Lung microvascular endothelial cell (primary cell): ENCODE data around the gene BEGAIN. TPM values are rescaled to one million over a fixed set of nuclear protein-coding genes. Genes with fewer than 3 reads are reported as not detected.

ENCODE experiments used
- DNase-seq, 2 donors: peaks; one replicate each; pipeline versions ENCODE4 v3.0.0 to v3.0.0-alpha.2; 2010; ENCODE audit warnings: low read depth in 2 of 2
- total RNA-seq: library from RNA; depleted of rRNA; stranded (reverse); fragments of >200 nt; gene quantifications from 2 replicates; pipeline ENCODE4 v1.2.1, GENCODE V29; 2014

The BEGAIN gene
- total RNA-seq, 1 donor from 2014 or later, result 0.20 TPM

- no peak for DNase-seq
These were observed 36.2 kb downstream of the BEGAIN start for GRCh38 chr14:100551056-100551455.

- no peak for DNase-seq
These were observed 37.2 kb downstream of the BEGAIN start for GRCh38 chr14:100549834-100550625.

- no peak for DNase-seq
These were observed 38.3 kb downstream of the BEGAIN start for GRCh38 chr14:100548939-100549338.

GRCh38 chr14:100548295-100548655 lies 38.9 kb downstream of the BEGAIN start:
- DNase-seq, result no peak

- peak; percentile 39 to 71 for DNase-seq
These were observed 39.5 kb downstream of the BEGAIN start for GRCh38 chr14:100547633-100548294.

- DNase-seq, result no peak
These were observed 41.2 kb downstream of the BEGAIN start for GRCh38 chr14:100546051-100546443.

GRCh38 chr14:100545359-100545758 lies 41.9 kb downstream of the BEGAIN start:
- no peak for DNase-seq

GRCh38 chr14:100544506-100545141 lies 42.6 kb downstream of the BEGAIN start:
- DNase-seq, result no peak

- no peak for DNase-seq
These were observed 43.5 kb downstream of the BEGAIN start for GRCh38 chr14:100543471-100544455.

GRCh38 chr14:100542619-100543205 lies 44.5 kb downstream of the BEGAIN start:
- DNase-seq, result no peak

- no peak for DNase-seq
These were observed 45.3 kb downstream of the BEGAIN start for GRCh38 chr14:100541621-100542560.

GRCh38 chr14:100540926-100541620 lies 46.1 kb downstream of the BEGAIN start:
- no peak for DNase-seq

- peak; percentile 16 to 33 for DNase-seq
These were observed 46.9 kb downstream of the BEGAIN start for GRCh38 chr14:100540141-100540925.

- DNase-seq, result no peak
These were observed 47.5 kb downstream of the BEGAIN start for GRCh38 chr14:100539766-100540140.

GRCh38 chr14:100539003-100539660 lies 48.1 kb downstream of the BEGAIN start:
- DNase-seq, result no peak

- no peak for DNase-seq
These were observed 48.7 kb downstream of the BEGAIN start for GRCh38 chr14:100538351-100539002.
